Subcutaneous abdominal adipose tissue (tissue), 5 donors: Measurements from ENCODE around the gene ARNT2.

Experiments
- H3K27ac ChIP-seq: one replicate; pipeline ENCODE4 v1.7.0; 2013; ENCODE audit warnings: low read depth, mild to moderate bottlenecking, inconsistent platforms, low read length, moderate library complexity
- H3K27me3 ChIP-seq, 5 donors: one replicate each; pipeline ENCODE4 v1.7.0; 2013; ENCODE audit warnings: low read length in 5 of 5, inconsistent platforms in 1 of 5; ENCODE audit not compliant: control insufficient read depth in 5 of 5, insufficient read depth in 4 of 5
- H3K36me3 ChIP-seq, 5 donors: one replicate each; pipeline ENCODE4 v1.7.0; 2013; ENCODE audit warnings: low read length in 5 of 5; ENCODE audit not compliant: control insufficient read depth in 5 of 5, insufficient read depth in 5 of 5
- H3K4me1 ChIP-seq, 5 donors: one replicate each; pipeline ENCODE4 v1.7.0; 2013; ENCODE audit warnings: low read length in 5 of 5, mild to moderate bottlenecking in 3 of 5, moderate library complexity in 1 of 5; ENCODE audit not compliant: control insufficient read depth in 5 of 5, insufficient read depth in 5 of 5
- H3K4me3 ChIP-seq, 5 donors: one replicate each; pipeline ENCODE4 v1.7.0; 2013; ENCODE audit warnings: low read length in 5 of 5, low read depth in 1 of 5
- H3K9ac ChIP-seq, 5 donors: one replicate each; pipeline ENCODE4 v1.7.0; 2013; ENCODE audit warnings: low read length in 5 of 5, mild to moderate bottlenecking in 4 of 5, moderate library complexity in 3 of 5
- H3K9me3 ChIP-seq, 5 donors: one replicate each; pipeline ENCODE4 v1.7.0; 2013; ENCODE audit warnings: low read length in 5 of 5; ENCODE audit not compliant: control insufficient read depth in 5 of 5
- donor health status: healthy.
- donor health status: healthy.
- donor health status: healthy.
- donor health status: healthy.
- donor health status: healthy.

ARNT2 gene

GRCh38 chr15:80601256-80601655, 197.1 kb downstream of the ARNT2 start:
- Histone ChIP-seq H3K27me3 (no peaks in the 10 kb centered on the region), H3K4me1 (peaks cover under 1 to 3% (median 2%) of the 10 kb centered on the region in 5 donors), H3K27ac (no peak overlapping the region), H3K9me3 (no peaks in the 10 kb centered on the region), H3K4me3 (no peak overlapping the region), H3K36me3 (no peaks in the 10 kb centered on the region), H3K9ac (no peak overlapping the region)

GRCh38 chr15:80604583-80605575, 200.7 kb downstream of the ARNT2 start:
- peaks cover 8 to 37% (median 35%) of the 10 kb centered on the region in 5 donors for H3K4me1 ChIP-seq
- no peaks in the 10 kb centered on the region for H3K27me3 ChIP-seq
- H3K4me3 ChIP-seq: no peak overlapping the region
- no peaks in the 10 kb centered on the region for H3K9me3 ChIP-seq
- H3K9ac ChIP-seq: no peak overlapping the region
- no peak overlapping the region for H3K27ac ChIP-seq
- H3K36me3 ChIP-seq: no peaks in the 10 kb centered on the region

- Histone ChIP-seq H3K4me3 (no peak overlapping the region), H3K4me1 (peaks cover 8 to 37% (median 35%) of the 10 kb centered on the region in 5 donors), H3K9me3 (no peaks in the 10 kb centered on the region), H3K27me3 (no peaks in the 10 kb centered on the region), H3K36me3 (no peaks in the 10 kb centered on the region), H3K27ac (no peak overlapping the region), H3K9ac (no peak overlapping the region)
These were observed 201.5 kb downstream of the ARNT2 start for GRCh38 chr15:80605591-80606150.

- no peak overlapping the region for H3K9ac ChIP-seq
- no peaks in the 10 kb centered on the region for H3K27me3 ChIP-seq
- peaks cover 8 to 37% (median 35%) of the 10 kb centered on the region in 5 donors for H3K4me1 ChIP-seq
- H3K36me3 ChIP-seq: no peaks in the 10 kb centered on the region
- no peaks in the 10 kb centered on the region for H3K9me3 ChIP-seq
- no peak overlapping the region for H3K4me3 ChIP-seq
- peak overlapping the region; percentile 12 for H3K27ac ChIP-seq
These were observed 202.4 kb downstream of the ARNT2 start for GRCh38 chr15:80606511-80607071.

- Histone ChIP-seq H3K9me3 (no peaks in the 10 kb centered on the region), H3K36me3 (no peaks in the 10 kb centered on the region), H3K9ac (peak overlapping the region in 1 of 5 donors; percentile 14), H3K27ac (peak overlapping the region; percentile 12), H3K27me3 (no peaks in the 10 kb centered on the region), H3K4me1 (peaks cover 8 to 37% (median 35%) of the 10 kb centered on the region in 5 donors), H3K4me3 (no peak overlapping the region)
These were observed 203.3 kb downstream of the ARNT2 start for GRCh38 chr15:80607287-80607980.

GRCh38 chr15:80608688-80609087, 204.5 kb downstream of the ARNT2 start:
- H3K36me3 ChIP-seq: no peaks in the 10 kb centered on the region
- H3K9me3 ChIP-seq: no peaks in the 10 kb centered on the region
- H3K9ac ChIP-seq: no peak overlapping the region
- H3K4me3 ChIP-seq: no peak overlapping the region
- no peak overlapping the region for H3K27ac ChIP-seq
- peaks cover 8 to 37% (median 35%) of the 10 kb centered on the region in 5 donors for H3K4me1 ChIP-seq
- H3K27me3 ChIP-seq: no peaks in the 10 kb centered on the region

GRCh38 chr15:80609091-80609490, 204.9 kb downstream of the ARNT2 start:
- no peak overlapping the region for H3K27ac ChIP-seq
- H3K27me3 ChIP-seq: no peaks in the 10 kb centered on the region
- no peak overlapping the region for H3K4me3 ChIP-seq

GRCh38 chr15:80609512-80609946, 205.3 kb downstream of the ARNT2 start:
- Histone ChIP-seq H3K4me1 (peaks cover 8 to 37% (median 35%) of the 10 kb centered on the region in 5 donors), H3K27ac (no peak overlapping the region), H3K9ac (no peak overlapping the region), H3K9me3 (no peaks in the 10 kb centered on the region), H3K27me3 (no peaks in the 10 kb centered on the region), H3K36me3 (no peaks in the 10 kb centered on the region), H3K4me3 (no peak overlapping the region)

More at GRCh38 chr15:80609091-80609490, 204.9 kb downstream of the ARNT2 start:
- Histone ChIP-seq H3K9ac (no peak overlapping the region), H3K4me1 (peaks cover 8 to 37% (median 35%) of the 10 kb centered on the region in 5 donors), H3K36me3 (no peaks in the 10 kb centered on the region), H3K9me3 (no peaks in the 10 kb centered on the region)

- no peaks in the 10 kb centered on the region for H3K9me3 ChIP-seq
- no peaks in the 10 kb centered on the region for H3K36me3 ChIP-seq
- H3K27ac ChIP-seq: no peak overlapping the region
- H3K27me3 ChIP-seq: no peaks in the 10 kb centered on the region
- no peak overlapping the region for H3K9ac ChIP-seq
- peaks cover 7 to 50% (median 41%) of the 10 kb centered on the region in 5 donors for H3K4me1 ChIP-seq
- no peak overlapping the region for H3K4me3 ChIP-seq
These were observed 207.4 kb downstream of the ARNT2 start for GRCh38 chr15:80611543-80612080.
